Ovary (tissue), 3 donors: ENCODE results near the gene LENG8.
"Not testable (repeated sequence)": the region's sequence is repeated elsewhere in the genome, so short reads cannot be mapped to it uniquely, and the experiment has no call there.

ENCODE experiments used
- EP300 ChIP-seq: sonication (generic); formaldehyde crosslinking; IDR thresholded peaks from one replicate; pipeline ENCODE4 v1.6.1; 2017; ENCODE audit warnings: antibody characterized with exemption
- POLR2A ChIP-seq: fragments of 450-650 bp; IDR thresholded peaks from one replicate; pipeline ENCODE4 v1.6.1; 2017; ENCODE audit warnings: antibody characterized with exemption, mild to moderate bottlenecking, moderate library complexity
- TF ChIP-seq, protein P1 (sequence below), 3 donors: fragments of 450-650 bp in 2 of 3; fragments of 200-600 bp in 1 of 3; IDR thresholded peaks; one replicate each; pipeline versions ENCODE4 v1.5.1 to v1.8.0; 2016 to 2022; ENCODE audit warnings: antibody characterized with exemption in 3 of 3, mild to moderate bottlenecking in 1 of 3
- donor health status: DM: no; HTN: no; CAD: no.

DNA sequence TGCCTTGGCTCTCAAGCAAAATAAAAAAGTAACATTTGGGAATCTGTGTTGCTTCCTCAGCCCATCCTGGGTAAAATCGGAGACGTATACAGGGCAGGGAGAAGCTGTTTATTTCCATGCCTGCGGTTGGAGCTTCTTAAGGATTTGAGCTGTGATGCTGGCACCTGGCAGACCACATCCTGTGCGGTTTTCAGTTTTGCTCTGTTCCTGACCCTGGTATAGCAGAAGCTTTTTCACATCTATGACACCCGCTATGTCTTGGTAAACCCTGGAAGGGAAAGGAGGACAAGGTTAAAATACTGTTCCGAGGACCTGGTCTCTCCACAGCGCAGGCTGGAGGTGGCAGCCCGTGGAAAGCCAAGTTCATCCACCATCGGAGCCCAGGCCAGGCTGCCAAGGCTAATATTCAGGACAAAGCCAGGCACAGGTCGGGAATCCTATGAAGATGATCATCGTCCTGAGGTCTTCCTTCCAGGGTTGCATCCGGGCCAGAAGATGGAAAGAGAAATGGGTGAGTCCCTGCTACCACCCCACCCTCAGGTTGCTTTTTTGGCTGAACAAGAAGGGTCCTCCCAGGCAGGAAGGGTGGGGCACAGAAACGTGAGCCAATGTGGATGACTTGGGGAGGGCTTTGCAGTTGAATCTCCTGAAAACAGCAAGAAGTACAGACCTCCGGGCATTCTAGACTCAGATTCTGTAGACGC lies 48.9 kb downstream of the LENG8 start:
- TF ChIP-seq, protein P1, sequence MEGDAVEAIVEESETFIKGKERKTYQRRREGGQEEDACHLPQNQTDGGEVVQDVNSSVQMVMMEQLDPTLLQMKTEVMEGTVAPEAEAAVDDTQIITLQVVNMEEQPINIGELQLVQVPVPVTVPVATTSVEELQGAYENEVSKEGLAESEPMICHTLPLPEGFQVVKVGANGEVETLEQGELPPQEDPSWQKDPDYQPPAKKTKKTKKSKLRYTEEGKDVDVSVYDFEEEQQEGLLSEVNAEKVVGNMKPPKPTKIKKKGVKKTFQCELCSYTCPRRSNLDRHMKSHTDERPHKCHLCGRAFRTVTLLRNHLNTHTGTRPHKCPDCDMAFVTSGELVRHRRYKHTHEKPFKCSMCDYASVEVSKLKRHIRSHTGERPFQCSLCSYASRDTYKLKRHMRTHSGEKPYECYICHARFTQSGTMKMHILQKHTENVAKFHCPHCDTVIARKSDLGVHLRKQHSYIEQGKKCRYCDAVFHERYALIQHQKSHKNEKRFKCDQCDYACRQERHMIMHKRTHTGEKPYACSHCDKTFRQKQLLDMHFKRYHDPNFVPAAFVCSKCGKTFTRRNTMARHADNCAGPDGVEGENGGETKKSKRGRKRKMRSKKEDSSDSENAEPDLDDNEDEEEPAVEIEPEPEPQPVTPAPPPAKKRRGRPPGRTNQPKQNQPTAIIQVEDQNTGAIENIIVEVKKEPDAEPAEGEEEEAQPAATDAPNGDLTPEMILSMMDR (IDR thresholded peaks at IDR 0.05), result not testable (repeated sequence)
- not testable (repeated sequence) for TF ChIP-seq POLR2A, EP300
